HG03354 (cell line): ENCODE results near the gene PRRT4.
A peak's percentile ranks its signal among the peaks of the same experiment; 100 is the strongest.

Experiments
- ATAC-seq: cut with Tn5 transposase; IDR thresholded peaks from one replicate; pipeline ENCODE4 v1.9.1; 2021; ENCODE audit warnings: mild to moderate bottlenecking; ENCODE audit not compliant: unreplicated experiment, poor library complexity, severe bottlenecking

The PRRT4 gene

GRCh38 chr7:128396357-128396756, 34.9 kb upstream of the PRRT4 start:
- ATAC-seq: no peak

- no peak for ATAC-seq
These were observed 34.3 kb upstream of the PRRT4 start for GRCh38 chr7:128395748-128396147.

- ATAC-seq: no peak
These were observed 33.5 kb upstream of the PRRT4 start for GRCh38 chr7:128394904-128395496.

- ATAC-seq: no peak
These were observed 32.2 kb upstream of the PRRT4 start for GRCh38 chr7:128393526-128394330.

GRCh38 chr7:128392446-128393327, 31.2 kb upstream of the PRRT4 start:
- no peak for ATAC-seq

GRCh38 chr7:128391805-128392204, 30.3 kb upstream of the PRRT4 start:
- no peak for ATAC-seq

- ATAC-seq: no peak
These were observed 29.5 kb upstream of the PRRT4 start for GRCh38 chr7:128390871-128391565.

GRCh38 chr7:128389618-128390329, 28.3 kb upstream of the PRRT4 start:
- no peak for ATAC-seq

- no peak for ATAC-seq
These were observed 27.7 kb upstream of the PRRT4 start for GRCh38 chr7:128389085-128389617.

- ATAC-seq: no peak
These were observed 26.6 kb upstream of the PRRT4 start for GRCh38 chr7:128388145-128388485.

- peak; percentile 83 for ATAC-seq
These were observed 26.0 kb upstream of the PRRT4 start for GRCh38 chr7:128387216-128388144.

GRCh38 chr7:128385988-128386925, 24.8 kb upstream of the PRRT4 start:
- no peak for ATAC-seq

GRCh38 chr7:128384726-128385125, 23.2 kb upstream of the PRRT4 start:
- no peak for ATAC-seq

GRCh38 chr7:128383776-128384175, 22.3 kb upstream of the PRRT4 start:
- no peak for ATAC-seq

- ATAC-seq: no peak
These were observed 19.8 kb upstream of the PRRT4 start for GRCh38 chr7:128381161-128381821.

- ATAC-seq: no peak
These were observed 19.1 kb upstream of the PRRT4 start for GRCh38 chr7:128380483-128381106.
